ENCODE results near the gene MTA3.

DNA sequence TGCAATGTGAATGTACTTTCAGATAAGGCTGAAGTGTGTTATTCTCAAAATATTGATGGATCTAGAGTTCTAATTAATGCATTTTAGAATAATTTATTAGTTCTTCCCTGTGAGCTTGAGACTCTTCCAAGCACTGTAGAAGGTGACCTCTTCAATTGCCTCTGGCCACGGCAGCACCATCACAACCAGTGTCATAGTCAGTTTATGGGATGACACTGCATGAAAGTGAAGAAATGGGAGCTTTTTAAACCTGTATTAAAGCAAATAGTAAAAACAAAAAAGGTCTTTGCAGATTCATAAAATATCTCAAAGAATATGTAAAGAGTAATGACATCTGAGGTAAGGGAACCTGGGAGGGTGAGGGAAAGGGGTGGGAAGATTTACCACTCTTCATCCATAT is 143.5 kb downstream of the MTA3 start:
- no peak for TF ChIP-seq POLR2A (IDR thresholded peaks at IDR 0.05)
- TF ChIP-seq, protein P1, sequence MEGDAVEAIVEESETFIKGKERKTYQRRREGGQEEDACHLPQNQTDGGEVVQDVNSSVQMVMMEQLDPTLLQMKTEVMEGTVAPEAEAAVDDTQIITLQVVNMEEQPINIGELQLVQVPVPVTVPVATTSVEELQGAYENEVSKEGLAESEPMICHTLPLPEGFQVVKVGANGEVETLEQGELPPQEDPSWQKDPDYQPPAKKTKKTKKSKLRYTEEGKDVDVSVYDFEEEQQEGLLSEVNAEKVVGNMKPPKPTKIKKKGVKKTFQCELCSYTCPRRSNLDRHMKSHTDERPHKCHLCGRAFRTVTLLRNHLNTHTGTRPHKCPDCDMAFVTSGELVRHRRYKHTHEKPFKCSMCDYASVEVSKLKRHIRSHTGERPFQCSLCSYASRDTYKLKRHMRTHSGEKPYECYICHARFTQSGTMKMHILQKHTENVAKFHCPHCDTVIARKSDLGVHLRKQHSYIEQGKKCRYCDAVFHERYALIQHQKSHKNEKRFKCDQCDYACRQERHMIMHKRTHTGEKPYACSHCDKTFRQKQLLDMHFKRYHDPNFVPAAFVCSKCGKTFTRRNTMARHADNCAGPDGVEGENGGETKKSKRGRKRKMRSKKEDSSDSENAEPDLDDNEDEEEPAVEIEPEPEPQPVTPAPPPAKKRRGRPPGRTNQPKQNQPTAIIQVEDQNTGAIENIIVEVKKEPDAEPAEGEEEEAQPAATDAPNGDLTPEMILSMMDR (IDR thresholded peaks at IDR 0.05), result no peak
